Fibroblast of lung (primary cell): ENCODE data around the gene LPP. TPM values are rescaled to one million over a fixed set of nuclear protein-coding genes. Genes with fewer than 3 reads are reported as not detected.
A peak's percentile ranks its signal among the peaks of the same experiment; 100 is the strongest.

ENCODE experiments used
- DNase-seq, 2 donors: peaks; one replicate each; pipeline versions ENCODE4 v3.0.0 to v3.0.0-alpha.2; 2010; ENCODE audit warnings: low read depth in 2 of 2
- H2AFZ ChIP-seq: 2 replicates; pipeline ENCODE4 v1.5.1; 2012; ENCODE audit warnings: low read length, control low read depth, inconsistent platforms
- H3K27ac ChIP-seq: 2 replicates; pipeline ENCODE4 v1.5.1; 2011; ENCODE audit warnings: low read length, control low read depth; ENCODE audit not compliant: insufficient read depth
- H3K27me3 ChIP-seq: 2 replicates; pipeline ENCODE4 v1.5.1; 2011; ENCODE audit warnings: mild to moderate bottlenecking, low read length; ENCODE audit not compliant: control insufficient read depth, insufficient read depth
- H3K36me3 ChIP-seq: 2 replicates; pipeline ENCODE4 v1.5.1; 2011; ENCODE audit warnings: low read length; ENCODE audit not compliant: control insufficient read depth, insufficient read depth
- H3K4me1 ChIP-seq: 2 replicates; pipeline ENCODE4 v1.5.1; 2011; ENCODE audit warnings: low read length; ENCODE audit not compliant: control insufficient read depth, insufficient read depth; ENCODE audit errors: extremely low read depth
- H3K4me2 ChIP-seq: 2 replicates; pipeline ENCODE4 v1.5.1; 2011; ENCODE audit warnings: low read length, control low read depth; ENCODE audit not compliant: insufficient read depth; ENCODE audit errors: extremely low read depth
- H3K4me3 ChIP-seq, 4 experiments: fragments of 200-600 bp in 1 of 4; sonication (generic) in 1 of 4; replicated peaks in 1 of 4; 2 replicates each; pipeline ENCODE4 v1.5.1; 2011 to 2016; ENCODE audit warnings: low read length in 4 of 4, low read depth in 3 of 4, mild to moderate bottlenecking in 3 of 4, control low read depth in 2 of 4, inconsistent platforms in 1 of 4, mixed read lengths in 1 of 4; ENCODE audit not compliant: insufficient read depth in 1 of 4; ENCODE audit errors: control extremely low read depth in 1 of 4
- H3K79me2 ChIP-seq: 2 replicates; pipeline ENCODE4 v1.5.1; 2012; ENCODE audit warnings: mild to moderate bottlenecking, low read length, inconsistent platforms; ENCODE audit not compliant: control insufficient read depth, insufficient read depth
- H3K9ac ChIP-seq: 2 replicates; pipeline ENCODE4 v1.5.1; 2011; ENCODE audit warnings: mild to moderate bottlenecking, low read length, control low read depth; ENCODE audit not compliant: insufficient read depth
- H3K9me3 ChIP-seq: 2 replicates; pipeline ENCODE4 v1.5.1; 2012; ENCODE audit warnings: low read depth, low read length; ENCODE audit not compliant: control insufficient read depth, insufficient read depth
- H4K20me1 ChIP-seq: 2 replicates; pipeline ENCODE4 v1.5.1; 2011; ENCODE audit warnings: low read length; ENCODE audit not compliant: control insufficient read depth, insufficient read depth; ENCODE audit errors: extremely low read depth
- CTCF ChIP-seq, 2 donors: IDR thresholded peaks in 1 of 2; conservative IDR thresholded peaks in 1 of 2; 1 replicate in 1 of 2; 2 replicates in 1 of 2; pipeline ENCODE4 v1.5.1; 2011 to 2012; ENCODE audit warnings: low read length in 2 of 2, control low read depth in 1 of 2, inconsistent platforms in 1 of 2, low read depth in 1 of 2, mild to moderate bottlenecking in 1 of 2
- EZH2 ChIP-seq: IDR thresholded peaks from 2 replicates; pipeline ENCODE4 v1.5.1; 2012; ENCODE audit warnings: low read length, control low read depth, mild to moderate bottlenecking; ENCODE audit errors: missing control alignments
- polyA plus RNA-seq, 2 donors: library from polyadenylated mRNA; depleted of rRNA in 1 of 2; stranded (reverse) in 1 of 2; unstranded in 1 of 2; fragments of >200 nt; gene quantifications; 2 replicates each; pipeline ENCODE4 v1.2.1, GENCODE V29; 2011 to 2012; ENCODE audit warnings: missing spikeins in 1 of 2
- total RNA-seq: library from RNA; depleted of rRNA; stranded (reverse); fragments of >200 nt; gene quantifications from 2 replicates; pipeline ENCODE4 v1.2.1, GENCODE V29; 2014

LPP gene
- total and polyA plus RNA-seq, 2 donors (not counting 1 experiment from before 2014, with no cell fraction given) = 69.0 to 124 TPM

GRCh38 chr3:188559072-188559429 is 405.1 kb downstream of the LPP start:
- no peak overlapping the region for H3K27ac ChIP-seq
- no peak overlapping the region for H3K4me2 ChIP-seq
- no peak overlapping the region for H3K9ac ChIP-seq
- H3K9me3 ChIP-seq = no peaks in the 10 kb centered on the region
- peak in 1 of 2 donors; percentile 65 for DNase-seq
- no peak overlapping the region for H3K4me3 ChIP-seq
- no peak for TF ChIP-seq EZH2
- no peak for TF ChIP-seq CTCF (conservative IDR thresholded peaks at IDR 0.05 in 1 of 2, IDR thresholded peaks at IDR 0.05 in 1 of 2; ENCODE audit: low read depth in 1 of 2, low read length in 2 of 2)
- H3K4me1 ChIP-seq = peaks cover 3% of the 10 kb centered on the region
- H3K27me3 ChIP-seq = no peaks in the 10 kb centered on the region
- H3K79me2 ChIP-seq = peaks cover 2% of the 10 kb centered on the region
- H2AFZ ChIP-seq = no peak overlapping the region
- no peaks in the 10 kb centered on the region for H4K20me1 ChIP-seq
- H3K36me3 ChIP-seq = no peaks in the 10 kb centered on the region

GRCh38 chr3:188559856-188560255 is 405.9 kb downstream of the LPP start:
- Histone ChIP-seq H3K36me3 (no peaks in the 10 kb centered on the region), H3K9me3 (no peaks in the 10 kb centered on the region), H4K20me1 (no peaks in the 10 kb centered on the region), H3K27me3 (no peaks in the 10 kb centered on the region), H3K9ac (no peak overlapping the region), H3K4me1 (peaks cover 3% of the 10 kb centered on the region), H3K79me2 (peaks cover 2% of the 10 kb centered on the region), H3K4me2 (no peak overlapping the region), H2AFZ (no peak overlapping the region), H3K4me3 (no peak overlapping the region), H3K27ac (no peak overlapping the region)
- no peak for DNase-seq
- no peak for TF ChIP-seq CTCF (conservative IDR thresholded peaks at IDR 0.05 in 1 of 2, IDR thresholded peaks at IDR 0.05 in 1 of 2; ENCODE audit: low read depth in 1 of 2, low read length in 2 of 2)
- no peak for TF ChIP-seq EZH2

GRCh38 chr3:188562144-188562543 is 408.2 kb downstream of the LPP start:
- H3K9me3 ChIP-seq = no peaks in the 10 kb centered on the region
- no peak for TF ChIP-seq CTCF (conservative IDR thresholded peaks at IDR 0.05 in 1 of 2, IDR thresholded peaks at IDR 0.05 in 1 of 2; ENCODE audit: low read depth in 1 of 2, low read length in 2 of 2)
- TF ChIP-seq EZH2 = no peak
- peaks cover 3% of the 10 kb centered on the region for H3K4me1 ChIP-seq
- H3K4me3 ChIP-seq = no peak overlapping the region
- peaks cover 3% of the 10 kb centered on the region for H3K79me2 ChIP-seq
- H3K9ac ChIP-seq = no peak overlapping the region
- no peaks in the 10 kb centered on the region for H3K36me3 ChIP-seq
- no peak overlapping the region for H2AFZ ChIP-seq
- DNase-seq = no peak
- no peaks in the 10 kb centered on the region for H4K20me1 ChIP-seq
- no peak overlapping the region for H3K4me2 ChIP-seq
- H3K27ac ChIP-seq = no peak overlapping the region
- no peaks in the 10 kb centered on the region for H3K27me3 ChIP-seq
